Activated T-cell treated with anti-CD3 and anti-CD28 coated beads for 4 hours (primary cell): Measurements from ENCODE around the gene PIP5K1C.

ENCODE experiments used
- DNase-seq: peaks from one replicate; pipeline ENCODE4 v3.0.0-alpha.2; 2020

PIP5K1C gene

GRCh38 chr19:3608079-3608641 lies 92.1 kb downstream of the PIP5K1C start:
- DNase-seq: no peak

- no peak for DNase-seq
Observed at GRCh38 chr19:3607303-3608078, 92.8 kb downstream of the PIP5K1C start.

GRCh38 chr19:3606690-3607289 lies 93.5 kb downstream of the PIP5K1C start, which contains the start of gene TBXA2R:
Gene TBXA2R (minus strand): TSS chr19:3606875. CDS start chr19:3600634, 6,241 bp downstream.
- peak; percentile 50 for DNase-seq

- DNase-seq: no peak
Observed at GRCh38 chr19:3606174-3606689, 94.0 kb downstream of the PIP5K1C start.

- DNase-seq: no peak
Observed at GRCh38 chr19:3605770-3606169, 94.5 kb downstream of the PIP5K1C start.

GRCh38 chr19:3605361-3605760 lies 94.9 kb downstream of the PIP5K1C start:
- DNase-seq: no peak

- no peak for DNase-seq
Observed at GRCh38 chr19:3604987-3605343, 95.3 kb downstream of the PIP5K1C start.

GRCh38 chr19:3604227-3604986 lies 95.9 kb downstream of the PIP5K1C start:
- DNase-seq: no peak

GRCh38 chr19:3603121-3603811 lies 97.0 kb downstream of the PIP5K1C start:
- no peak for DNase-seq

GRCh38 chr19:3601021-3601420 lies 99.2 kb downstream of the PIP5K1C start:
- DNase-seq: no peak

GRCh38 chr19:3599776-3600187 lies 100.5 kb downstream of the PIP5K1C start:
- DNase-seq: no peak

GRCh38 chr19:3595521-3596061 lies 104.7 kb downstream of the PIP5K1C start:
- no peak for DNase-seq

GRCh38 chr19:3593156-3593555 lies 107.1 kb downstream of the PIP5K1C start:
- DNase-seq: no peak

GRCh38 chr19:3591876-3592613 lies 108.2 kb downstream of the PIP5K1C start:
- DNase-seq: no peak

- DNase-seq: no peak
Observed at GRCh38 chr19:3590991-3591659, 109.1 kb downstream of the PIP5K1C start.

- DNase-seq: no peak
Observed at GRCh38 chr19:3589949-3590348, 110.3 kb downstream of the PIP5K1C start.

- DNase-seq: no peak
Observed at GRCh38 chr19:3589439-3589838, 110.8 kb downstream of the PIP5K1C start.

GRCh38 chr19:3586707-3587346 lies 113.4 kb downstream of the PIP5K1C start:
- no peak for DNase-seq

GRCh38 chr19:3586127-3586626 lies 114.1 kb downstream of the PIP5K1C start:
- DNase-seq: peak; percentile 38
